ENCODE results near the gene ANKMY1.

DNA sequence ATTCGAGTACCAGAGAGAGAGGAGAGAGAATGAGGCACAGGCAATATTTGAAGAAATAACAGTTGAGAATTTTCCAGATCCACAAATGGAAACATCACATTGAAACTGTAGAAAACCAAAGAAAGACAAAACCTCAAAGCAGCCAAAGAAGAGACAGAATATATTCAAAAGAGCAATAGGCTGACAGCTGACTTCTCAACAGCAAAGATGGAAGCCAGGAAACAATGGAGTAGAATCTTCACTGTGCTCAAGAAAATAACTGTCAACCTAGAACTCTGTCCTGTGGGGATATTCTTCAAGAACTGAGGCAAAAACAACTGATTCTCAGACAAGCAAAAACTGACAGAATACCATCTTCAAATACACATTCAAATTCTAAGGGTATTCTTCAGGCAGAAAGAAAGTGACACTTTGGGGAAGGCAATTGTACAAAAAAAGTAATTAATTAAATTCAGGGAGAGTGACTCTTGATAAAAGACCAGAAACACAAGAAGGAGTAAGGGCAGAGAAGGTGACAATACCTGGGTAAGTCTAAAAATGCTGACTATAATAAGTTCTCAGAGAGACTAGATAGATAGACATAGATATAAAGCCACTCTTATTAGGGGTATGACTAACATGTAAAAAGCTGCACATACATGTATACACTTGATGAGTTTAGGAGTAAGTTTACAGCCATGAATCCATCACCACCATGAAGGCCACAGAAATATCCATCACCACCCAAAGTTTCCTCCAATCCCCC, 25.6 kb downstream of the ANKMY1 start:
- TF ChIP-seq CREB1 (CRISPR knock-in tag; IDR thresholded peaks at IDR 0.05; ENCODE audit: low read depth) (no peak), POLR2AphosphoS5 (IDR thresholded peaks at IDR 0.05; ENCODE audit: low read depth) (no peak), EZH2 (IDR thresholded peaks at IDR 0.05; ENCODE audit: low read depth, unreplicated experiment) (no peak)
- TF ChIP-seq, protein P1, sequence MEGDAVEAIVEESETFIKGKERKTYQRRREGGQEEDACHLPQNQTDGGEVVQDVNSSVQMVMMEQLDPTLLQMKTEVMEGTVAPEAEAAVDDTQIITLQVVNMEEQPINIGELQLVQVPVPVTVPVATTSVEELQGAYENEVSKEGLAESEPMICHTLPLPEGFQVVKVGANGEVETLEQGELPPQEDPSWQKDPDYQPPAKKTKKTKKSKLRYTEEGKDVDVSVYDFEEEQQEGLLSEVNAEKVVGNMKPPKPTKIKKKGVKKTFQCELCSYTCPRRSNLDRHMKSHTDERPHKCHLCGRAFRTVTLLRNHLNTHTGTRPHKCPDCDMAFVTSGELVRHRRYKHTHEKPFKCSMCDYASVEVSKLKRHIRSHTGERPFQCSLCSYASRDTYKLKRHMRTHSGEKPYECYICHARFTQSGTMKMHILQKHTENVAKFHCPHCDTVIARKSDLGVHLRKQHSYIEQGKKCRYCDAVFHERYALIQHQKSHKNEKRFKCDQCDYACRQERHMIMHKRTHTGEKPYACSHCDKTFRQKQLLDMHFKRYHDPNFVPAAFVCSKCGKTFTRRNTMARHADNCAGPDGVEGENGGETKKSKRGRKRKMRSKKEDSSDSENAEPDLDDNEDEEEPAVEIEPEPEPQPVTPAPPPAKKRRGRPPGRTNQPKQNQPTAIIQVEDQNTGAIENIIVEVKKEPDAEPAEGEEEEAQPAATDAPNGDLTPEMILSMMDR (conservative IDR thresholded peaks at IDR 0.05; ENCODE audit: low read depth in 2 of 2) = no peak
